ENCODE measurements around the gene USP49. TPM values are rescaled to one million over a fixed set of nuclear protein-coding genes. Genes with fewer than 3 reads are reported as not detected.

USP49 gene
- total and polyA plus RNA-seq, 2 of the 13 experiments (the other 11 are each of a cell fraction or from before 2014, with no cell fraction given) = 2.9 to 4.3 TPM

- TF ChIP-seq DZIP1 (CRISPR knock-in tag; IDR thresholded peaks at IDR 0.05) (no peak), ZNF761 (CRISPR knock-in tag; conservative IDR thresholded peaks at IDR 0.05) (0 out of 2 replicates have a peak, but pooled peaks have one; percentile 61), ZBTB43 (CRISPR knock-in tag; conservative IDR thresholded peaks at IDR 0.05) (0 out of 2 replicates have a peak, but pooled peaks have one; percentile 39), ZNF546 (CRISPR knock-in tag; conservative IDR thresholded peaks at IDR 0.05) (peak; percentile 88; the same call in 1 of the 2 replicates), ZNF407 (CRISPR knock-in tag; IDR thresholded peaks at IDR 0.05; ENCODE audit: not compliant biosample characterization) (no peak), GTF2F1 (IDR thresholded peaks at IDR 0.05; ENCODE audit: low read length) (0 out of 2 replicates have a peak, but pooled peaks have one; percentile 1), ISX (CRISPR knock-in tag; conservative IDR thresholded peaks at IDR 0.05) (no peak), ZNF510 (CRISPR knock-in tag; IDR thresholded peaks at IDR 0.05; ENCODE audit: low read depth) (0 out of 2 replicates have a peak, but pooled peaks have one; percentile 39), ATF5 (CRISPR knock-in tag; IDR thresholded peaks at IDR 0.05; ENCODE audit: low read depth) (no peak), RAD21 (CRISPR knock-in tag; IDR thresholded peaks at IDR 0.05) (peak; percentile 97), SNAPC2 (CRISPR knock-in tag; IDR thresholded peaks at IDR 0.05) (0 out of 2 replicates have a peak, but pooled peaks have one; percentile 18), ZNF235 (CRISPR knock-in tag; IDR thresholded peaks at IDR 0.05; ENCODE audit: borderline replicate concordance) (no peak; the same call in 1 of the 2 replicates), SALL2 (CRISPR knock-in tag; IDR thresholded peaks at IDR 0.05) (no peak), NFIC (IDR thresholded peaks at IDR 0.05; ENCODE audit: low read length) (no peak), KDM5A (IDR thresholded peaks at IDR 0.05; ENCODE audit: borderline replicate concordance, low read length) (no peak), RFX1 (IDR thresholded peaks at IDR 0.05) (no peak)
Measured at GRCh38 chr6:41786451-41787218, 108.5 kb downstream of the USP49 start (continued).
